RWPE1 (cell line): ENCODE results near the gene DEAF1.

Experiments used
- CTCF ChIA-PET: fragments of 350-600 bp; sonication (Branson Sonifier 250); formaldehyde crosslinking; extraction: SDS; loops from one replicate; lab custom pipeline; 2021; lab: Yijun Ruan, JAX
- POLR2A ChIA-PET: fragments of 400-600 bp; formaldehyde crosslinking; extraction: SDS; loops from one replicate; lab custom pipeline; 2020; ENCODE audit warnings: antibody characterized with exemption; ENCODE audit not compliant: low non-redundant PET; lab: Yijun Ruan, JAX
- DNase-seq: peaks from one replicate; pipeline ENCODE4 v3.0.0; 2012; ENCODE audit warnings: low spot score
- H3K27ac ChIP-seq: fragments of 450-650 bp; 2 replicates; pipeline ENCODE4 v1.5.1; 2017
- CTCF ChIP-seq: fragments of 450-650 bp; conservative IDR thresholded peaks from 2 replicates; pipeline ENCODE4 v1.5.1; 2017; ENCODE audit warnings: low read depth, mild to moderate bottlenecking

Gene DEAF1

GRCh38 chr11:614623-615503 is 80.2 kb downstream of the DEAF1 start:
- ChIA-PET POLR2A (interaction anchor here (0.8 kb wide), 1 partner anchor 8 kb away, joined by 3 read pairs; no protein-coding TSS in a partner anchor), CTCF (interaction anchor here (0.6 kb wide), 1 partner anchor 64 kb away, joined by 3 read pairs; no protein-coding TSS in a partner anchor)
- DNase-seq: peak; percentile 21

GRCh38 chr11:614021-614622 is 80.9 kb downstream of the DEAF1 start:
- DNase-seq: peak; percentile 18
- CTCF ChIA-PET: interaction anchor here (0.6 to 0.9 kb wide), 2 partner anchors 63 to 92 kb away, joined by 3 read pairs; partner anchors contain the start of gene EPS8L2
- peak overlapping the region; percentile 88 for H3K27ac ChIP-seq
- TF ChIP-seq CTCF: no peak
- POLR2A ChIA-PET: interaction anchor here (0.5 to 0.8 kb wide), 2 partner anchors 193 to 407 kb away, joined by 3 read pairs; partner anchors contain the start of genes BET1L and RIC8A

More at GRCh38 chr11:614623-615503, 80.2 kb downstream of the DEAF1 start:
- peak overlapping the region; percentile 88 for H3K27ac ChIP-seq
- TF ChIP-seq CTCF: no peak

GRCh38 chr11:613369-613968 is 81.6 kb downstream of the DEAF1 start:
- TF ChIP-seq CTCF: no peak
- POLR2A ChIA-PET: interaction anchor here (0.5 to 0.8 kb wide), 2 partner anchors 193 to 406 kb away, joined by 3 read pairs; partner anchors contain the start of genes BET1L and RIC8A

GRCh38 chr11:612961-613300 is 82.1 kb downstream of the DEAF1 start:
- POLR2A ChIA-PET: no interaction called here
- CTCF ChIA-PET: no interaction called here
- DNase-seq: no peak
- TF ChIP-seq CTCF: no peak
- peak overlapping the region; percentile 88 for H3K27ac ChIP-seq

More at GRCh38 chr11:613369-613968, 81.6 kb downstream of the DEAF1 start:
- CTCF ChIA-PET: interaction anchor here (0.9 kb wide), 1 partner anchor 93 kb away, joined by 3 read pairs; the partner anchor contains the start of gene EPS8L2
- peak overlapping the region; percentile 88 for H3K27ac ChIP-seq
- DNase-seq: peak; percentile 82

- DNase-seq: no peak
- POLR2A ChIA-PET: no interaction called here
These were observed 82.6 kb downstream of the DEAF1 start for GRCh38 chr11:612201-612960.

More at GRCh38 chr11:612201-612960, 82.6 kb downstream of the DEAF1 start:
- H3K27ac ChIP-seq: peak overlapping the region; percentile 88
- CTCF ChIA-PET: interaction anchor here (0.7 kb wide), 1 partner anchor 506 kb away, joined by 3 read pairs; no protein-coding TSS in a partner anchor
- no peak for TF ChIP-seq CTCF
